Activated T-cell treated with anti-CD3 and anti-CD28 coated beads, Interleukin-2, amount 50 U/mL, for 24 hours (primary cell): ENCODE measurements around the gene MBP.
A peak's percentile ranks its signal among the peaks of the same experiment; 100 is the strongest.

Source experiments
- DNase-seq: peaks from one replicate; pipeline ENCODE4 v3.0.0-alpha.2; 2020
- H3K27ac Mint-ChIP-seq: 2 replicates; pipeline ENCODE4 v1.8.0; 2020; ENCODE audit warnings: mild to moderate bottlenecking, mixed read lengths
- H3K27me3 Mint-ChIP-seq: 2 replicates; pipeline ENCODE4 v1.8.0; 2020; ENCODE audit warnings: mixed read lengths
- H3K36me3 Mint-ChIP-seq: 2 replicates; pipeline ENCODE4 v1.8.0; 2020; ENCODE audit warnings: low read depth, mixed read lengths
- H3K4me1 Mint-ChIP-seq: 2 replicates; pipeline ENCODE4 v1.8.0; 2020; ENCODE audit warnings: low read depth, mixed read lengths
- H3K4me3 Mint-ChIP-seq: 2 replicates; pipeline ENCODE4 v1.8.0; 2020; ENCODE audit warnings: mild to moderate bottlenecking, moderate library complexity, mixed read lengths
- H3K9me3 Mint-ChIP-seq: 2 replicates; pipeline ENCODE4 v1.8.0; 2020; ENCODE audit warnings: mixed read lengths

MBP gene

DNA sequence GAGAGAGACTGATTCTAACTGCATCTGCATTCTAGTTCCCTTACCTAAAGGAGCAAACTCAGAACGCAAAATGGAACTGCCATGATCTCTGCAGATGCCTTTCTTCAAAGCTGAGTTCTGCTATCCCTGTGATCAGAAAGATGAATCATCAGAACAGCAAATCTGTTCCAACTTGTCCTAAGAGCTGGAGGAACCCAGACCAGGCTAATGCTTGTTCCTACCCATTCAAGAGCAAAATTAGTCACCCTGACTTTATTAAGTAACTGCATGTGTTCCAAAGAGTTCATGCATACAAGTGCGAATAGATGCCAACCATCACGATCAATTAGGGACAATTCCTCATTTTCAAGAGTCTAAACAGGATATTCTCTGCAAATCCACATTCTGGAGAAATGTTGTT, 46.5 kb downstream of the MBP start:
- no peaks in the 10 kb centered on the region for H3K27me3 Mint-ChIP-seq
- peaks cover 79% of the 10 kb centered on the region for H3K4me1 Mint-ChIP-seq
- peaks cover 50% of the 10 kb centered on the region for H3K36me3 Mint-ChIP-seq
- H3K4me3 Mint-ChIP-seq = no peak overlapping the region
- DNase-seq = no peak
- H3K27ac Mint-ChIP-seq = peak overlapping the region; percentile 75
- no peaks in the 10 kb centered on the region for H3K9me3 Mint-ChIP-seq

DNA sequence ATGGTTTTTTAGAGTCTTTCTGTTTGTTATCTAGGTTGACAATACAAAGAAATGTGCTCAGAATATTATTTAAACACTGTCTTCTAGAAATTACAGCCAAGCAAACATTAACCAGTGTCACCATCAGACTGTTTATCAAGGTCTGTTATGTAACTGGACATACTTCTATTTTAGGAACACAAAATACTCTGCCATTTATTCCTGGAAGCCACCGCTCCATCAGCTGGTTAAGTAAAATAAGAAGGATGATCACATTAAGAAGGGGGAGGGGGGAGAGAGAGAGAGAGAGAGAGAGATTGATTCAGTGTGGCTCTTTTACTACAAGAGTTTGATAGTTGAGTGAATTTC, 47.9 kb downstream of the MBP start:
- H3K36me3 Mint-ChIP-seq = peaks cover 46% of the 10 kb centered on the region

DNA sequence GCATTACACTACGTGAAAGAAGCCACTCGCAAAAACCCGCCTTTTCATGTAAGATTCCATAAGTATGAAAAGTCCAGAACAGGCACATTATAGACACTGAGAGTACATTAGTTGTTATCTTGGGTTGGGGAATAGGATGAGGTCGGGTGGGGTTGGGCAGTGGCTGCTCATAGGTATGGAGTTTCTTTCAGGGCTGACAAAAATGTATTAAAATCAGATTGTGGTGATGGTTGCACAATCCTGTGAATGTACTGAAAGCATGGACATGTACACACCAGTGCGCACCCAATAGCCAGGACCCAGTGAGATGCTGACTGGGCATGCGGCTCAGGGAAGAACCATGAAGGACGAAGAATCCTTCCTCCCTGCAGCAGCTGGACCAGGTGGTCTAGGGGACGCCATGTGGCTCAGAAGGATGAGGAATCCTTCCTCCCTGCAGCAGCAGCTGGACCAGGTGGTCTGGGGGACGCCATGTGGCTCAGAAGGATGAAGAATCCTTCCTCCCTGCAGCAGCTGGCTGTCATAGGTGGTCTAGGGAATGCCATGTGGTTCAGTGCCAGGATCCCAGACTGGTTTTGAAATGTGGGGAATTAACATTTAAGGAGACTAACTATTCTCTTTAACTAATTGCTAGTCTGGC, 50.1 kb downstream of the MBP start:
- H3K36me3 Mint-ChIP-seq = peaks cover 55% of the 10 kb centered on the region
- no peak for DNase-seq
- no peak overlapping the region for H3K4me3 Mint-ChIP-seq
- H3K4me1 Mint-ChIP-seq = peaks cover 86% of the 10 kb centered on the region
- H3K27ac Mint-ChIP-seq = no peak overlapping the region
- H3K9me3 Mint-ChIP-seq = no peaks in the 10 kb centered on the region
- no peaks in the 10 kb centered on the region for H3K27me3 Mint-ChIP-seq

More for the DNA sequence above, 47.9 kb downstream of the MBP start:
- Mint-ChIP-seq H3K4me1 (peaks cover 80% of the 10 kb centered on the region), H3K4me3 (no peak overlapping the region), H3K27me3 (no peaks in the 10 kb centered on the region), H3K27ac (peak overlapping the region; percentile 61), H3K9me3 (no peaks in the 10 kb centered on the region)
- DNase-seq = no peak

- no peaks in the 10 kb centered on the region for H3K27me3 Mint-ChIP-seq
- peaks cover 86% of the 10 kb centered on the region for H3K4me1 Mint-ChIP-seq
- H3K9me3 Mint-ChIP-seq = no peaks in the 10 kb centered on the region
- peak overlapping the region; percentile 70 for H3K27ac Mint-ChIP-seq
- DNase-seq = no peak
- H3K36me3 Mint-ChIP-seq = peaks cover 51% of the 10 kb centered on the region
- no peak overlapping the region for H3K4me3 Mint-ChIP-seq
Measured at GRCh38 chr18:77081390-77081778, 51.2 kb downstream of the MBP start.

- H3K4me1 Mint-ChIP-seq = peaks cover 81% of the 10 kb centered on the region
- peak overlapping the region; percentile 25 for H3K4me3 Mint-ChIP-seq
- peaks cover 47% of the 10 kb centered on the region for H3K36me3 Mint-ChIP-seq
- no peak for DNase-seq
- H3K27me3 Mint-ChIP-seq = no peaks in the 10 kb centered on the region
- peak overlapping the region; percentile 52 for H3K27ac Mint-ChIP-seq
- no peaks in the 10 kb centered on the region for H3K9me3 Mint-ChIP-seq
Measured at GRCh38 chr18:77079954-77080682, 52.5 kb downstream of the MBP start.

GRCh38 chr18:77079088-77079487, 53.5 kb downstream of the MBP start:
- peaks cover 80% of the 10 kb centered on the region for H3K4me1 Mint-ChIP-seq
- DNase-seq = no peak
- H3K36me3 Mint-ChIP-seq = peaks cover 52% of the 10 kb centered on the region
- H3K4me3 Mint-ChIP-seq = no peak overlapping the region
- H3K27ac Mint-ChIP-seq = peak overlapping the region; percentile 47
- no peaks in the 10 kb centered on the region for H3K9me3 Mint-ChIP-seq
- no peaks in the 10 kb centered on the region for H3K27me3 Mint-ChIP-seq

- Mint-ChIP-seq H3K36me3 (peaks cover 51% of the 10 kb centered on the region), H3K4me3 (no peak overlapping the region), H3K9me3 (no peaks in the 10 kb centered on the region), H3K27ac (peak overlapping the region; percentile 60), H3K27me3 (no peaks in the 10 kb centered on the region), H3K4me1 (peaks cover 80% of the 10 kb centered on the region)
- no peak for DNase-seq
Measured at GRCh38 chr18:77078690-77079070, 53.9 kb downstream of the MBP start.

GRCh38 chr18:77077941-77078689, 54.5 kb downstream of the MBP start:
- no peak for DNase-seq
- Mint-ChIP-seq H3K27me3 (no peaks in the 10 kb centered on the region), H3K9me3 (no peaks in the 10 kb centered on the region), H3K36me3 (peaks cover 48% of the 10 kb centered on the region), H3K4me1 (peaks cover 82% of the 10 kb centered on the region), H3K27ac (peak overlapping the region; percentile 60), H3K4me3 (no peak overlapping the region)

GRCh38 chr18:77077401-77077800, 55.2 kb downstream of the MBP start:
- DNase-seq = peak; percentile 18
- peak overlapping the region; percentile 47 for H3K27ac Mint-ChIP-seq
- H3K36me3 Mint-ChIP-seq = peaks cover 49% of the 10 kb centered on the region
- H3K4me1 Mint-ChIP-seq = peaks cover 82% of the 10 kb centered on the region
- H3K27me3 Mint-ChIP-seq = no peaks in the 10 kb centered on the region
- no peak overlapping the region for H3K4me3 Mint-ChIP-seq
- no peaks in the 10 kb centered on the region for H3K9me3 Mint-ChIP-seq

- H3K4me1 Mint-ChIP-seq = peaks cover 84% of the 10 kb centered on the region
- H3K27ac Mint-ChIP-seq = no peak overlapping the region
- H3K36me3 Mint-ChIP-seq = peaks cover 58% of the 10 kb centered on the region
- H3K4me3 Mint-ChIP-seq = no peak overlapping the region
- no peaks in the 10 kb centered on the region for H3K27me3 Mint-ChIP-seq
- DNase-seq = peak; percentile 21
- H3K9me3 Mint-ChIP-seq = no peaks in the 10 kb centered on the region
Measured at GRCh38 chr18:77076111-77076510, 56.5 kb downstream of the MBP start.

- no peak overlapping the region for H3K4me3 Mint-ChIP-seq
- no peaks in the 10 kb centered on the region for H3K9me3 Mint-ChIP-seq
- H3K36me3 Mint-ChIP-seq = peaks cover 69% of the 10 kb centered on the region
Measured at GRCh38 chr18:77074431-77074830, 58.2 kb downstream of the MBP start.

DNA sequence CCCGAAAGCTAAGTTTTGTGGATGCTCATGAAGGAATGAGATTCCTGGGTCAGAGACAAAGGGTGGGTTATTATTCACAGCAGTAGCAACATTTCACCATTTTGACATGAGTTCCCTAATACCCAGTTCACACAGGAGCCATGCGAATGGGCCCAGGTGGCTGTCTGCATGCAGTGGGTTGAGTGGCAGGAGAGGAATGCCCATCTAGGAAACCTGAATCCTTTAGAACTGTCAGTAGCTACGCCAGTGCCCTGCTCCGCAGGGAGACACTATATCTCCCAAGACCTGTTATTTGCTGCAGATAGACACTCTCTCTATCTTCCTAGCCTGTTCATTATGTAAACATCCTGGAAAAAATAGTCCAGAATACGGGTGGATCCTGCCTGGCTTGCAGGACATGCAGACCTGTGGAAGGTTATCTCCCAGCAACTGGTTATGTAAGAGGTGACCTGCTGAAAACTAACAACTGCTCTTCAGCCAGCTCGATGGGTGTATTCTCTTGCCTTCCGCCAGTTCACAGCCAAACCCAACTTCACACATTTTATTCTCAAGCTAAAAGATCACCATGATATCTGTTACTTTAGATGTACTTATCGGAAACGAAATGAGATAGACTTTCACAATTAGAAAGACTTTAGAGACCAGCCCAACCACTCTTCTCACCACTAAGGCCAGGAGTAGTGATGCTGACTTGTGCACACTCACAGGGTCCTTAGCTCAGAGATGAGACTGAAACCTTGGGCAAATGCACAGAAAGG, 59.1 kb downstream of the MBP start:
- Mint-ChIP-seq H3K4me3 (no peak overlapping the region), H3K4me1 (peaks cover 87% of the 10 kb centered on the region), H3K27ac (peak overlapping the region; percentile 59), H3K27me3 (no peaks in the 10 kb centered on the region), H3K9me3 (no peaks in the 10 kb centered on the region), H3K36me3 (peaks cover 68% of the 10 kb centered on the region)
- DNase-seq = peak; percentile 29

More at GRCh38 chr18:77074431-77074830, 58.2 kb downstream of the MBP start:
- H3K27me3 Mint-ChIP-seq = no peaks in the 10 kb centered on the region
- peak overlapping the region; percentile 59 for H3K27ac Mint-ChIP-seq
- peak; percentile 13 for DNase-seq
- peaks cover 87% of the 10 kb centered on the region for H3K4me1 Mint-ChIP-seq

DNA sequence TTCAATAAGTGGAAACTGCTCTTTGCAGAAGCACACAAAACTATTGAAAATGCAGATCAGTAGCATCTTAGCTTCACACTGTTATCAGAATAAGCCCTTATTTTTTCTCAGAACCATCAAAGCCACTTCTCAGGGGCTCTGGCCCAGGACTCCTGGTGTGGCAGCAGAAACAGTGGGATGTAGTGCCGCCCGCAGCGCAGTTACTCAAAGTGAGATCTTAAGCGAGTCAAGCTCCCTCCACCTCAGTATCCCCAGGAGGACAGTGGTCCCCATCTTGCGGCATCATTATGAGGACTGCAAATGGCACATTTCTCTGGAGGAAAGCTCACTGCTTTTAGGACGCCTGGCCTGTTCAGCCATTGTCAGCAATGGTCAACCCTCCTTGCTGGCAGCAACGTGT, 60.0 kb downstream of the MBP start:
- Mint-ChIP-seq H3K27ac (peak overlapping the region; percentile 97), H3K4me3 (no peak overlapping the region), H3K36me3 (peaks cover 61% of the 10 kb centered on the region), H3K9me3 (no peaks in the 10 kb centered on the region), H3K4me1 (peaks cover 88% of the 10 kb centered on the region), H3K27me3 (no peaks in the 10 kb centered on the region)
- DNase-seq = no peak

GRCh38 chr18:77071711-77072292, 60.8 kb downstream of the MBP start:
- peaks cover 62% of the 10 kb centered on the region for H3K36me3 Mint-ChIP-seq
- H3K27ac Mint-ChIP-seq = peak overlapping the region; percentile 97
- H3K4me3 Mint-ChIP-seq = no peak overlapping the region
- H3K4me1 Mint-ChIP-seq = peaks cover 92% of the 10 kb centered on the region
- DNase-seq = no peak
- no peaks in the 10 kb centered on the region for H3K9me3 Mint-ChIP-seq
- H3K27me3 Mint-ChIP-seq = no peaks in the 10 kb centered on the region
